ENCODE data around the gene UBQLN2. TPM values are rescaled to one million over a fixed set of nuclear protein-coding genes. Genes with fewer than 3 reads are reported as not detected.

Gene UBQLN2
- total RNA-seq, 1 donor from 2014 or later = 38.9 TPM

DNA sequence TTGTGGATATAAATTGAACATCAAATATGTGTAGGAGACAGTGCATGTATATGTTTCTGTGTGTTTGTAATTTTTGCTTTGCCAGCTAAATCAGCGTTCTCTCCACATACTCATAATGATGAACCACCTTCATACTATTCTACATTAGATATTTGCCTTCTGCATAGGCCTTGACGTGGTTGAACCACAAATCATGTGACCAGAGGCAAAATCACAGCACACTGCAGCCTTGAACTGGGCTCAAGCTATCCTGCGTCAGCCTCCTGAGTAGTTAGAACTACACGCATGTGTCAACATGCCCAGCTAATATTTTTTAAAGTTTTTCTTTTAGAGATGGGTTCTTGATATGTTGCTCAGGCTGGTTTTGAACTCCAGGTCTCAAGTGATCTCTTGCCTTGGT is 9.5 kb downstream of the UBQLN2 start:
- FAIRE-seq (peak; percentile 71), DNase-seq (ENCODE audit: low read depth) (no peak)
- H3K4me3 Mint-ChIP-seq (ENCODE audit: unreplicated experiment) = no peak overlapping the region
- peaks cover 9% of the 10 kb centered on the region for H4K20me1 ChIP-seq (ENCODE audit: insufficient read depth, low read length)
- H3K36me3 Mint-ChIP-seq (ENCODE audit: low read depth, unreplicated experiment) = no peaks in the 10 kb centered on the region
- H3K27ac ChIP-seq (ENCODE audit: low read depth, low read length) = no peak overlapping the region
- H3K27me3 ChIP-seq (ENCODE audit: insufficient read depth, low read length) = no peaks in the 10 kb centered on the region
- H3K9me3 ChIP-seq (ENCODE audit: insufficient read depth, low read depth, low read length) = no peaks in the 10 kb centered on the region
- peaks cover 19% of the 10 kb centered on the region for H3K79me2 ChIP-seq (ENCODE audit: insufficient read depth, low read length)
- no peak overlapping the region for H2AFZ ChIP-seq (ENCODE audit: low read depth, low read length)
- H3K27me3 Mint-ChIP-seq (ENCODE audit: low read depth, unreplicated experiment) = no peaks in the 10 kb centered on the region
- no peak overlapping the region for H3K27ac Mint-ChIP-seq (ENCODE audit: unreplicated experiment)
- H3K9me3 Mint-ChIP-seq (ENCODE audit: unreplicated experiment) = no peaks in the 10 kb centered on the region
- H3K4me1 ChIP-seq (ENCODE audit: insufficient read depth, low read length) = no peaks in the 10 kb centered on the region
- H3K36me3 ChIP-seq (ENCODE audit: insufficient read depth, low read length) = no peaks in the 10 kb centered on the region
- no peak overlapping the region for H3K4me3 ChIP-seq (ENCODE audit: insufficient read depth, low read depth, low read length)
- TF ChIP-seq, protein P1, sequence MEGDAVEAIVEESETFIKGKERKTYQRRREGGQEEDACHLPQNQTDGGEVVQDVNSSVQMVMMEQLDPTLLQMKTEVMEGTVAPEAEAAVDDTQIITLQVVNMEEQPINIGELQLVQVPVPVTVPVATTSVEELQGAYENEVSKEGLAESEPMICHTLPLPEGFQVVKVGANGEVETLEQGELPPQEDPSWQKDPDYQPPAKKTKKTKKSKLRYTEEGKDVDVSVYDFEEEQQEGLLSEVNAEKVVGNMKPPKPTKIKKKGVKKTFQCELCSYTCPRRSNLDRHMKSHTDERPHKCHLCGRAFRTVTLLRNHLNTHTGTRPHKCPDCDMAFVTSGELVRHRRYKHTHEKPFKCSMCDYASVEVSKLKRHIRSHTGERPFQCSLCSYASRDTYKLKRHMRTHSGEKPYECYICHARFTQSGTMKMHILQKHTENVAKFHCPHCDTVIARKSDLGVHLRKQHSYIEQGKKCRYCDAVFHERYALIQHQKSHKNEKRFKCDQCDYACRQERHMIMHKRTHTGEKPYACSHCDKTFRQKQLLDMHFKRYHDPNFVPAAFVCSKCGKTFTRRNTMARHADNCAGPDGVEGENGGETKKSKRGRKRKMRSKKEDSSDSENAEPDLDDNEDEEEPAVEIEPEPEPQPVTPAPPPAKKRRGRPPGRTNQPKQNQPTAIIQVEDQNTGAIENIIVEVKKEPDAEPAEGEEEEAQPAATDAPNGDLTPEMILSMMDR (IDR thresholded peaks at IDR 0.05; ENCODE audit: insufficient read depth, low read depth, low read length) = no peak
- TF ChIP-seq EZH2 (IDR thresholded peaks at IDR 0.05; ENCODE audit: insufficient read depth, low read length) = no peak
- no peak overlapping the region for H3K4me2 ChIP-seq (ENCODE audit: low read length)
- peaks cover 1% of the 10 kb centered on the region for H3K4me1 Mint-ChIP-seq (ENCODE audit: low read depth, unreplicated experiment)
- H3K9ac ChIP-seq (ENCODE audit: low read length) = no peak overlapping the region

DNA sequence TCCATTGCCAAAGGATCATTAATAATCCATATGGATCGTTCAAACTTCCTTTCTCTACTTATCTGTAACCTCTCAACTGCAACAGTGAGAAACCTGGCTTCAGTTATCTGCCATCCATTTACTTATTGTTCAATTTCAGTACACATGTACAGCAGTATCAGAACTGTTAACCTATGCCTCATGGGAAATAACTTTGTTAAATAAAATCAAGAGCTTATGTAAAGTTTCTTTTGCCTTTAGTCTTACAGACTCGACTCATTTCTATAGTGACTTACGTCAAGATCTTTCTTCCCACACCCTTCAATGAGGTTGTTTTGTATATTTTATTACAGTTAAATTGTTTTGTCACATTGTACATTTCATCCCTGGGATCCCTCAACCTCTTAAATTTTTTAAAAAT is 11.4 kb downstream of the UBQLN2 start:
- H3K4me1 Mint-ChIP-seq (ENCODE audit: low read depth, unreplicated experiment) = no peaks in the 10 kb centered on the region
- H3K4me3 ChIP-seq (ENCODE audit: insufficient read depth, low read depth, low read length) = no peak overlapping the region
- no peaks in the 10 kb centered on the region for H3K27me3 Mint-ChIP-seq (ENCODE audit: low read depth, unreplicated experiment)

DNA sequence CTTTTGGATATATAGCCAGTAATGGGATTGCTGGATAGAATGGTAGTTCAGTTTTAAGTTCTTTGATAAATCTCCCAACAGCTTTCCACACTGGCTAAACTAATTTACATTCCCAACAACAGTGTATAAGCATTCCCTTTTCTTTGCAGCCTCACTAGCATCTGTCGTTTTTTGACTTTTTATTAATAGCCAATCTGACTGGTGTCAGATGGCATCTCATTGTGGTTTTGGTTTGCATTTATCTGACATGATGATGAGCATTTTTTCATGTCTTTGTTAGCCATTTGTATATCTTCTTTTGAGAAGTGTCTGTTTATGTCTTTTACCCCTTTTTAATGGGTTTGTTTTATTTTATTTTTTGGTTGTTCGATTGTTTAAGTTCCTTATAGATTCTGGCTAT is 13.3 kb downstream of the UBQLN2 start:
- no peaks in the 10 kb centered on the region for H3K36me3 Mint-ChIP-seq (ENCODE audit: low read depth, unreplicated experiment)
- no peaks in the 10 kb centered on the region for H3K27me3 Mint-ChIP-seq (ENCODE audit: low read depth, unreplicated experiment)
- no peaks in the 10 kb centered on the region for H3K4me1 ChIP-seq (ENCODE audit: insufficient read depth, low read length)
- no peak overlapping the region for H3K4me3 ChIP-seq (ENCODE audit: insufficient read depth, low read depth, low read length)
- no peak overlapping the region for H3K4me2 ChIP-seq (ENCODE audit: low read length)
- no peak for FAIRE-seq
- no peak overlapping the region for H3K4me3 Mint-ChIP-seq (ENCODE audit: unreplicated experiment)
- no peak overlapping the region for H3K27ac ChIP-seq (ENCODE audit: low read depth, low read length)
- no peak overlapping the region for H3K9ac ChIP-seq (ENCODE audit: low read length)
- TF ChIP-seq EZH2 (IDR thresholded peaks at IDR 0.05; ENCODE audit: insufficient read depth, low read length) = no peak
- TF ChIP-seq, protein P1 (IDR thresholded peaks at IDR 0.05; ENCODE audit: insufficient read depth, low read depth, low read length) = no peak
- H3K79me2 ChIP-seq (ENCODE audit: insufficient read depth, low read length) = peaks cover 4% of the 10 kb centered on the region
- H3K9me3 Mint-ChIP-seq (ENCODE audit: unreplicated experiment) = no peaks in the 10 kb centered on the region
- H3K4me1 Mint-ChIP-seq (ENCODE audit: low read depth, unreplicated experiment) = no peaks in the 10 kb centered on the region
- no peak overlapping the region for H3K27ac Mint-ChIP-seq (ENCODE audit: unreplicated experiment)
- no peaks in the 10 kb centered on the region for H3K9me3 ChIP-seq (ENCODE audit: insufficient read depth, low read depth, low read length)
- no peaks in the 10 kb centered on the region for H3K36me3 ChIP-seq (ENCODE audit: insufficient read depth, low read length)
- H2AFZ ChIP-seq (ENCODE audit: low read depth, low read length) = no peak overlapping the region
- no peaks in the 10 kb centered on the region for H4K20me1 ChIP-seq (ENCODE audit: insufficient read depth, low read length)
- DNase-seq (ENCODE audit: low read depth) = no peak
- H3K27me3 ChIP-seq (ENCODE audit: insufficient read depth, low read length) = no peaks in the 10 kb centered on the region

More for the DNA sequence above, 11.4 kb downstream of the UBQLN2 start:
- TF ChIP-seq, protein P1 (IDR thresholded peaks at IDR 0.05; ENCODE audit: insufficient read depth, low read depth, low read length) = no peak
- no peak for TF ChIP-seq EZH2 (IDR thresholded peaks at IDR 0.05; ENCODE audit: insufficient read depth, low read length)
- H3K27ac Mint-ChIP-seq (ENCODE audit: unreplicated experiment) = no peak overlapping the region
- no peaks in the 10 kb centered on the region for H4K20me1 ChIP-seq (ENCODE audit: insufficient read depth, low read length)
- no peak overlapping the region for H2AFZ ChIP-seq (ENCODE audit: low read depth, low read length)
- no peak overlapping the region for H3K4me3 Mint-ChIP-seq (ENCODE audit: unreplicated experiment)
- no peaks in the 10 kb centered on the region for H3K9me3 ChIP-seq (ENCODE audit: insufficient read depth, low read depth, low read length)
- H3K4me1 ChIP-seq (ENCODE audit: insufficient read depth, low read length) = no peaks in the 10 kb centered on the region
- FAIRE-seq (no peak), DNase-seq (ENCODE audit: low read depth) (no peak)
- H3K9ac ChIP-seq (ENCODE audit: low read length) = no peak overlapping the region
- H3K9me3 Mint-ChIP-seq (ENCODE audit: unreplicated experiment) = no peaks in the 10 kb centered on the region
- no peak overlapping the region for H3K4me2 ChIP-seq (ENCODE audit: low read length)
- no peaks in the 10 kb centered on the region for H3K36me3 Mint-ChIP-seq (ENCODE audit: low read depth, unreplicated experiment)
- H3K27me3 ChIP-seq (ENCODE audit: insufficient read depth, low read length) = no peaks in the 10 kb centered on the region
- H3K36me3 ChIP-seq (ENCODE audit: insufficient read depth, low read length) = no peaks in the 10 kb centered on the region
- no peak overlapping the region for H3K27ac ChIP-seq (ENCODE audit: low read depth, low read length)
- peaks cover 9% of the 10 kb centered on the region for H3K79me2 ChIP-seq (ENCODE audit: insufficient read depth, low read length)
